Mesothelial cell of epicardium (in vitro differentiated cells): ENCODE results near the gene BRSK2. TPM values are rescaled to one million over a fixed set of nuclear protein-coding genes. Genes with fewer than 3 reads are reported as not detected.

ENCODE experiments used
- DNase-seq, 2 experiments: peaks; one replicate each; pipeline ENCODE4 v3.0.0; 2021; ENCODE audit warnings: low spot score in 2 of 2; ENCODE audit not compliant: unreplicated experiment in 2 of 2
- H3K27ac Mint-ChIP-seq: 2 replicates; pipeline ENCODE4 v1.8.0; 2021; ENCODE audit warnings: mixed read lengths
- H3K27me3 Mint-ChIP-seq: 2 replicates; pipeline ENCODE4 v1.8.0; 2021; ENCODE audit warnings: low read depth, mixed read lengths
- H3K36me3 Mint-ChIP-seq: 2 replicates; pipeline ENCODE4 v1.8.0; 2021; ENCODE audit warnings: mixed read lengths
- H3K4me1 Mint-ChIP-seq: 2 replicates; pipeline ENCODE4 v1.8.0; 2021; ENCODE audit warnings: mixed read lengths
- H3K4me3 Mint-ChIP-seq: 2 replicates; pipeline ENCODE4 v1.8.0; 2021; ENCODE audit warnings: mild to moderate bottlenecking, moderate library complexity, mixed read lengths
- H3K9me3 Mint-ChIP-seq: 2 replicates; pipeline ENCODE4 v1.8.0; 2021; ENCODE audit warnings: mixed read lengths
- total RNA-seq: library from RNA; stranded (reverse); gene quantifications from 3 replicates; pipeline ENCODE4 v1.2.1, GENCODE V29; 2021
- TF ChIP-seq, protein P1 (sequence below): fragments of 200-600 bp; sonication (generic); IDR thresholded peaks from one replicate; pipeline ENCODE4 v1.5.0; 2021; ENCODE audit warnings: antibody characterized with exemption; ENCODE audit not compliant: unreplicated experiment

Gene BRSK2
- total RNA-seq, 1 donor from 2014 or later: 4.9 TPM

DNA sequence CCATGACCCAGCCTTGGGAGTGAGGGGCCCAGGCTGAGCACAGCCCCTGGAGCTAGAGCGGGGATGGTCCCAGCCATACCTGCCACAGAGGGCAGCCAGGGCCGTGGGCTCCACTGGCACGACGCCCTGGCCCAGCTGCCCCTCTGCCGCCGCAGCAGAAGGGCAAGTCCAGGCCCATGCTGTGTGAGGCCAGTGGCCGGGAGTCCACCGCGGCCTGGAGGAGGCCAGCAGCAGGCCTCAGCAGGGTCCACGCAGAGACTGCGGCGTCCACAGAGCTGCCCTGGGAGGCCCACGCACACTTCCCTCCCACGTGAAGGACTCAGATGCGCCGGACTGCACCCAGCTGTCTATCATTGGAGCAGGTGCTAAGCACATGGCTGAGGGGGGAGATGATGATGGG lies 73.3 kb downstream of the BRSK2 start:
- H3K4me3 Mint-ChIP-seq: no peak overlapping the region
- no peak for DNase-seq
- no peaks in the 10 kb centered on the region for H3K9me3 Mint-ChIP-seq
- H3K36me3 Mint-ChIP-seq: peaks cover 9% of the 10 kb centered on the region
- H3K27ac Mint-ChIP-seq: no peak overlapping the region
- TF ChIP-seq, protein P1, sequence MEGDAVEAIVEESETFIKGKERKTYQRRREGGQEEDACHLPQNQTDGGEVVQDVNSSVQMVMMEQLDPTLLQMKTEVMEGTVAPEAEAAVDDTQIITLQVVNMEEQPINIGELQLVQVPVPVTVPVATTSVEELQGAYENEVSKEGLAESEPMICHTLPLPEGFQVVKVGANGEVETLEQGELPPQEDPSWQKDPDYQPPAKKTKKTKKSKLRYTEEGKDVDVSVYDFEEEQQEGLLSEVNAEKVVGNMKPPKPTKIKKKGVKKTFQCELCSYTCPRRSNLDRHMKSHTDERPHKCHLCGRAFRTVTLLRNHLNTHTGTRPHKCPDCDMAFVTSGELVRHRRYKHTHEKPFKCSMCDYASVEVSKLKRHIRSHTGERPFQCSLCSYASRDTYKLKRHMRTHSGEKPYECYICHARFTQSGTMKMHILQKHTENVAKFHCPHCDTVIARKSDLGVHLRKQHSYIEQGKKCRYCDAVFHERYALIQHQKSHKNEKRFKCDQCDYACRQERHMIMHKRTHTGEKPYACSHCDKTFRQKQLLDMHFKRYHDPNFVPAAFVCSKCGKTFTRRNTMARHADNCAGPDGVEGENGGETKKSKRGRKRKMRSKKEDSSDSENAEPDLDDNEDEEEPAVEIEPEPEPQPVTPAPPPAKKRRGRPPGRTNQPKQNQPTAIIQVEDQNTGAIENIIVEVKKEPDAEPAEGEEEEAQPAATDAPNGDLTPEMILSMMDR: no peak
- H3K4me1 Mint-ChIP-seq: peaks cover 6% of the 10 kb centered on the region
- no peaks in the 10 kb centered on the region for H3K27me3 Mint-ChIP-seq

DNA sequence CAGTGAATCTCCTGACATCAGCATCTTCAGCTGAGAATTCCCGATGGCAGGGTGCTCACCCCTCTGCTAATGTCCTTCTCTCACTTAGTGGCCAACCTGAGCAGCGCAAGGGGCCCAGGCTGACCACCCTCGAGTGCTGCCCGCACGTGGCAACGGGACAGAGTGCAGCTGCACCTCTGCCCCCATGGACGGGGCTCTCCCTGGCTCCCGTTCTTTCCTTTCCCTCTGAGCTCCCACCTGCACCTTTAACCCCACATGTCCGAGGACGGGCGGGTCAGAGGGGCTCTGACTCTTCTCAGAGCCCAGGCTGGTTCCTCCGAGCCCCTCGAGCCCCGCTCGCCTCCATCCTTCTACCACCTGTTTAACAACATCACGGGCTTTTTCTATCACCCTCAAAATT lies 77.0 kb downstream of the BRSK2 start:
- no peaks in the 10 kb centered on the region for H3K27me3 Mint-ChIP-seq
- H3K9me3 Mint-ChIP-seq: no peaks in the 10 kb centered on the region
- TF ChIP-seq, protein P1: no peak
- no peak overlapping the region for H3K4me3 Mint-ChIP-seq
- DNase-seq: no peak
- H3K4me1 Mint-ChIP-seq: no peaks in the 10 kb centered on the region
- no peak overlapping the region for H3K27ac Mint-ChIP-seq
- H3K36me3 Mint-ChIP-seq: peaks cover 9% of the 10 kb centered on the region

DNA sequence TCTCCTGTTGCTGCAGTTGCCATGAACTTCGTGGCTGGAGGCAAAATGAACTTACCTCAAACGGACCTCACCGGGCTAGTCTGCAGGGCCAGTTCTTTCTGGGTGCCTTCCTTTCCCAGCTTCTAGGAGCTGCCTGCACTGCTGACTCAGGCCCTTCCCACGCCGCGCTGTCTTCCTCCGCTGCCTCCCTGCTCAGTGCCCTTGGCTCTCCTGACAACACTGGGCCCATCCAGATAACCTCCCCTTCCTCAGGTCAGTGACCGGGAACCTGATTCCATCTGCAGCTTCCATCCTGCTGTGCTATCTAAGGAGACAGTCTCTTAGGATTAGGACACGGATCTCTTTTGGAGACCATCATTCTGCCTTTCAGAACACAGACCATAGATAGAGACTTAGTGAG lies 77.5 kb downstream of the BRSK2 start:
- no peak overlapping the region for H3K4me3 Mint-ChIP-seq
- no peak for DNase-seq
- no peak overlapping the region for H3K27ac Mint-ChIP-seq
- H3K4me1 Mint-ChIP-seq: no peaks in the 10 kb centered on the region
- TF ChIP-seq, protein P1: no peak
- H3K36me3 Mint-ChIP-seq: peaks cover 9% of the 10 kb centered on the region
- no peaks in the 10 kb centered on the region for H3K27me3 Mint-ChIP-seq
- H3K9me3 Mint-ChIP-seq: no peaks in the 10 kb centered on the region

DNA sequence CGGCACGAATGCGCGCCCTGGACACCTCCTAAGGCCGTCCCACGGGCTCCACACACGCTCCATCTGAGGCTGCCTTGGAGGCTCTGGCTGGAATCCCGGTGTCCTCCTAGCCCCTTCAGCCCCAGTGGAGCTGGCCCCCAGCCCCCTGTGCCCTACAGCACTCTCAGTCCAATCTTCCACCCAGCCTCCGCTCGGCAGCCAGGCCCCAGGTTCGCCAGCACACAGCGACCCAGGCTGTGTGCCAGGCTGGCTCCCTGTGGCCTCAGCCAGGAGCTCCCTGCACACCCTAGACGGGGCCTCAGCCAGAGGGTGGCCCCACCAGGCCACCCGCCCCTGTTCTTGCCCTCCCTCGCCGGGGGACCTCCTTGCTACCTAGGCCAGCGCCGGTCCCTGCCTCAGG lies 78.3 kb downstream of the BRSK2 start:
- DNase-seq: no peak
- Mint-ChIP-seq H3K27me3 (no peaks in the 10 kb centered on the region), H3K9me3 (no peaks in the 10 kb centered on the region), H3K4me1 (no peaks in the 10 kb centered on the region), H3K27ac (no peak overlapping the region), H3K36me3 (peaks cover 9% of the 10 kb centered on the region), H3K4me3 (no peak overlapping the region)
- TF ChIP-seq, protein P1: no peak

DNA sequence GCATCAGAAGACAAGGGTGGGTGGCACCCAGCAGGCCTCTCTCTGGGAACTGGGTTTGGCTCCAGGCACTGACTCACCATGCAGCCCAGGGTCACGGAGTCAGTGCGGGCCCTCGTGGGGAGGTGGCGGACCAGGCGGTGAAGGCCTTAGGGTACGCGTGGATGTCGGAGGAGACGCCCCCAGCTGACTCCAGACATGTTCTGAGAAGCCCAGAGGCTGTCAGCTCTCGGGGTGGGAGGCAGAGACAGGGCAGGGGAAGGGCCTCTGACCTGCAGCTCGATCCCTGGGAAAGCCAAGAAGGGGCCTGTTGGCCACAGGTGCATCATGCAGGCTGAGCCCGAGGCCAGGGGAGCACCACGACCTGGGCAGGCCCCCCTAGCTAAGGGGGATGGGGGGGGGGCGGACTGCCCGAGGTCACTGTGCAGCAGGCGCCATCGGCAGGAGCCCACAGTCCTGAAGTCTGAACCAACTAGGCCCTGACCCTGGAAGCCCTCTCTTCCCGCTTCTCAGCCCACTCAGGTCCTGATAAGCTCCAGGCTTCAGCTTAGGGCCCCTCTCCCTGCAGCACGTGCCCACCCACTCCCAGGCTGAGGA lies 78.8 kb downstream of the BRSK2 start:
- no peak for DNase-seq
- H3K4me1 Mint-ChIP-seq: no peaks in the 10 kb centered on the region
- H3K4me3 Mint-ChIP-seq: no peak overlapping the region
- no peaks in the 10 kb centered on the region for H3K27me3 Mint-ChIP-seq
- TF ChIP-seq, protein P1: no peak
- H3K36me3 Mint-ChIP-seq: peaks cover 11% of the 10 kb centered on the region
- H3K27ac Mint-ChIP-seq: no peak overlapping the region
- H3K9me3 Mint-ChIP-seq: no peaks in the 10 kb centered on the region

DNA sequence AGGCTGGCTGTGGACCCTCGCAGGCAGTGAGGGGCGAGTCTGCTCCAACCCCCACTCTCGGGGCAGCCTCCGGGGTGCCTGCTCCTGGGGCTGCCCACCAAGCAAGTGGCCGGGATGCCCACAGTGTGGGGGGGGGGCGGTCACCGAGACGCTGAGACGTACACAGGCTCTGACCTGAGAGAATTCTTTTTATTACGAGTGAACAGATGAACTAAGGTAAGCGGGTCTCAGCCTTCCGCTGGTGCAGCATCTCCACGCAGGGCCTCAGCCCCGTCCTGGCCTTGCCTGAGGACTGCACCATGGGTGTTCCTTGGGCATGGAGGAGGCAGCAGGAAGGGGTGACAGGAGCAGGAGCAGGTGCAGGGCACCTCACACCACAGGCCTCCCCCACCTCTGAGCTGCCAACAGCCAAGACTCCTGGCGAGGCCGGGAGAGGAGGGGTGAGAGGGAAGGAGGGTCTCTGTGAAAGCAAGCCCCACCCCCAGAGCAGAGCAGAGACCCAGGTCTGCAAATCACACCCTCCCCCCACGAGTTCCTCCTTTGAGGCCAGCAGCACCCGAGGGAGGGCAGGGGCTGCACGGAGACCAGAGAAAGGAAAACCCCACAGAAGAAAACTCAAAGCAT lies 79.7 kb downstream of the BRSK2 start:
- Mint-ChIP-seq H3K9me3 (no peaks in the 10 kb centered on the region), H3K27ac (no peak overlapping the region), H3K4me3 (no peak overlapping the region), H3K27me3 (no peaks in the 10 kb centered on the region), H3K4me1 (no peaks in the 10 kb centered on the region), H3K36me3 (peaks cover 16% of the 10 kb centered on the region)
- DNase-seq: no peak
- TF ChIP-seq, protein P1: no peak
